HFFc6 (cell line): ENCODE measurements around the gene PRDM11. TPM values are rescaled to one million over a fixed set of nuclear protein-coding genes. Genes with fewer than 3 reads are reported as not detected.

Experiments
- DNase-seq: peaks from one replicate; pipeline ENCODE4 v3.0.0-alpha.2; 2018
- H3K27ac Mint-ChIP-seq: 2 replicates; pipeline ENCODE4 v1.8.0; 2020; ENCODE audit warnings: mild to moderate bottlenecking, mixed read lengths
- H3K27me3 Mint-ChIP-seq: 2 replicates; pipeline ENCODE4 v1.8.0; 2021; ENCODE audit warnings: mild to moderate bottlenecking, moderate library complexity, mixed read lengths; ENCODE audit not compliant: insufficient read depth
- H3K36me3 Mint-ChIP-seq: 2 replicates; pipeline ENCODE4 v1.8.0; 2021; ENCODE audit warnings: low read depth, mixed read lengths
- H3K4me1 Mint-ChIP-seq: 2 replicates; pipeline ENCODE4 v1.8.0; 2020; ENCODE audit warnings: low read depth, mixed read lengths
- H3K4me3 Mint-ChIP-seq: 2 replicates; pipeline ENCODE4 v1.8.0; 2020; ENCODE audit warnings: mild to moderate bottlenecking, moderate library complexity, mixed read lengths
- H3K9me3 Mint-ChIP-seq: 2 replicates; pipeline ENCODE4 v1.8.0; 2020; ENCODE audit warnings: mild to moderate bottlenecking, mixed read lengths
- CTCF ChIP-seq: fragments of 200-600 bp; sonication (generic); IDR thresholded peaks from 2 replicates; pipeline ENCODE4 v1.5.0; 2021; ENCODE audit warnings: antibody characterized with exemption, mild to moderate bottlenecking
- total RNA-seq, 6 experiments: library from RNA; stranded (reverse); fragmentation: NEBNext Ultra II Directional; extraction: Animal tissue kit (Norgen Biotek cat#: 25700); gene quantifications; 2 replicates in 1 of 6; 3 replicates in 5 of 6; pipeline ENCODE4 v1.2.3, GENCODE V29; 2021

PRDM11 gene
- total RNA-seq, 6 experiments from 2014 or later = 2.0 to 5.6 (median 2.7) TPM

GRCh38 chr11:45165806-45166603 is 19.6 kb downstream of the PRDM11 start:
- TF ChIP-seq CTCF = no peak
- no peaks in the 10 kb centered on the region for H3K36me3 Mint-ChIP-seq
- H3K27me3 Mint-ChIP-seq = peaks cover 4% of the 10 kb centered on the region; the same call in 1 of the 2 replicates
- no peaks in the 10 kb centered on the region for H3K9me3 Mint-ChIP-seq
- no peak overlapping the region for H3K27ac Mint-ChIP-seq
- no peak for DNase-seq
- H3K4me1 Mint-ChIP-seq = no peaks in the 10 kb centered on the region
- no peak overlapping the region for H3K4me3 Mint-ChIP-seq

- TF ChIP-seq CTCF = no peak
- Mint-ChIP-seq H3K4me3 (no peak overlapping the region), H3K27ac (no peak overlapping the region), H3K4me1 (no peaks in the 10 kb centered on the region), H3K27me3 (peaks cover 4% of the 10 kb centered on the region; the same call in 1 of the 2 replicates), H3K36me3 (no peaks in the 10 kb centered on the region), H3K9me3 (no peaks in the 10 kb centered on the region)
- DNase-seq = no peak
These were observed 20.1 kb downstream of the PRDM11 start for GRCh38 chr11:45166604-45166897.

GRCh38 chr11:45167283-45167682 is 20.8 kb downstream of the PRDM11 start:
- H3K27ac Mint-ChIP-seq = no peak overlapping the region
- no peak for DNase-seq
- no peaks in the 10 kb centered on the region for H3K9me3 Mint-ChIP-seq
- TF ChIP-seq CTCF = no peak
- H3K4me1 Mint-ChIP-seq = no peaks in the 10 kb centered on the region
- peaks cover 8% of the 10 kb centered on the region for H3K27me3 Mint-ChIP-seq
- H3K36me3 Mint-ChIP-seq = no peaks in the 10 kb centered on the region
- H3K4me3 Mint-ChIP-seq = no peak overlapping the region

DNA sequence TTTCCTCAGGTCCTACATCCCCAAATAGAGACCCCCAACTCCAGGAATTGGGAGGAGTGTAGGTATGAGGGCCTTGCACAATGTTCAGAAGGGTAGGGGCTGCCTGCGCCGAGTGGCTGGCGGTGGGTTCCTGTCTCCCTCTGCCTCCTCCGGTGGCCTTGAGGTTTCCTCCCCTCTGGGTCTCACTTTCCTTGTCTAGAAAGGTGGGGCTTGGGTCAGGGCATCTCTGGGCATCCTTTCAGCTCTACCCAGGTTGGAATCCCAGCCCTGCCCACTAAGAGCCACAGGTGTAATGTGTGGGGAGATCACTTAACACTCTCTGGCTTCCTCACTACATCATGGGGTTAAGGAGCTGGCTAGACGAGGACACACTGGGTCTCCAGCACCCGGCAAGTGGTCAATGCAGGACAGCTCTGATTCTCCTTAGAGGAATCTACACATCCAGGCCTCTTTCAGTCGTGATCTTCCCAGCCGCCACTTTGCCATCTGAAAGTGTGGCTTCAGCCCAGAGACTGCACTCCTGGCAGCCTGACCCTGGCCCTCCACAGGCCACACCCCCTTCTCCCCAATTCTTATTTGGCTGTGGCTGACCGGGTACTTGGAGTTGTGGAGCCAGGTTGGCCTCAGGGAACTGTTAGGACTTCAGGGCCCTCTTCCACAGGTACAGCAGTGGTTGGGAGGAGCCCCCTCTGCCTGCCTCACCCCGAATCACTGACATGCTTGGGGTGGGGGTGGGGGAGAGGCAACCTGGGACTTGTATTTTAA is 22.1 kb downstream of the PRDM11 start:
- Mint-ChIP-seq H3K36me3 (no peaks in the 10 kb centered on the region), H3K4me1 (no peaks in the 10 kb centered on the region), H3K27me3 (peaks cover 6% of the 10 kb centered on the region), H3K27ac (no peak overlapping the region), H3K4me3 (no peak overlapping the region), H3K9me3 (no peaks in the 10 kb centered on the region)
- no peak for DNase-seq
- no peak for TF ChIP-seq CTCF

DNA sequence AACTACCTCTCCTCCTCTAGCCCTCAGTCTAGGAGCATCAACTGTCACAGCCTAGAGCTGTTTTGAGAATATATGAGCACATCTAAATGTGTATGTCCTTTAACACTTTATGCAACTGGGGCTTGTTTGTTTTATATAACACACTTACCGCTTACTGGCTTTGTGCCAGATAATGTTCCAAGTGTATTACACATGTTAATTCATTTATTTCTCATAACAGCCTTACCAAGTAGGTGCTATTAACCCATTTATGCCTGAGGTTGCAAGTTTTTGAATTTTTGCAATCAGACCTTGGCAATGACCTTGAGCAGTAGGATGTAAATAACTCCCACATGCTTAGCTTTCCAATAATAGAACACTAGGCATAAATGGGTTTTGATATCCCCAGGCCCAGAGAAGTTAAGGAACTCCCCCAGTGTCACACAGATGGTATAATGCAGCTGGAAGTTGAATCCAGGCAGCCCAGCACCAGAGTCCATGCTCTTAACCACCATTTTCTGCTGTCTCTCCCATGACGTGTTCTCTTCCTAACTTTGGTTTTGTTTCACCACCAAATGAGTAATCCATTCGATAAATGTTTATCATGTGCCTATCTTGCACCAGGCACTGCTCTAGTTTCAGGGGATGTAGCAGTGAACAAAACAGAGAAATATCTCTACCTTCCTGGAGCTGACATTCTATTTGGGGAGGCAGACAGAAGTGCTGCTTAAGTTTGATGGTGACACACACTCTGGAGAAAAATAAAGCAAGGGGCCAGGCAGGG is 23.1 kb downstream of the PRDM11 start:
- DNase-seq = no peak
- Mint-ChIP-seq H3K4me3 (no peak overlapping the region), H3K27me3 (peaks cover 6% of the 10 kb centered on the region), H3K36me3 (no peaks in the 10 kb centered on the region), H3K27ac (no peak overlapping the region), H3K4me1 (no peaks in the 10 kb centered on the region), H3K9me3 (no peaks in the 10 kb centered on the region)
- TF ChIP-seq CTCF = no peak
